Loucy (cell line): ENCODE measurements around the gene ZBTB20.

Experiments
- H2AFZ ChIP-seq: fragments of 200-600 bp; sonication (generic); 2 replicates; pipeline ENCODE4 v1.6.0; 2016; ENCODE audit warnings: antibody characterized with exemption, mild to moderate bottlenecking, low read length, moderate library complexity
- H3F3A ChIP-seq: fragments of 200-600 bp; 2 replicates; pipeline ENCODE4 v1.6.0; 2016; ENCODE audit warnings: antibody characterized with exemption, low read depth, mild to moderate bottlenecking
- H3K27me3 ChIP-seq: fragments of 200-600 bp; sonication (generic); 2 replicates; pipeline ENCODE4 v1.6.1; 2014; ENCODE audit warnings: low read length, mild to moderate bottlenecking; ENCODE audit not compliant: insufficient read depth, poor library complexity, severe bottlenecking
- H3K36me3 ChIP-seq: fragments of 200-600 bp; sonication (generic); 2 replicates; pipeline ENCODE4 v1.6.1; 2016; ENCODE audit warnings: low read length; ENCODE audit not compliant: insufficient read depth
- H3K4me1 ChIP-seq: fragments of 200-600 bp; sonication (generic); 2 replicates; pipeline ENCODE4 v1.5.1; 2014; ENCODE audit warnings: low read length, mild to moderate bottlenecking; ENCODE audit not compliant: insufficient read depth, poor library complexity, severe bottlenecking
- H3K4me2 ChIP-seq: fragments of 200-600 bp; sonication (generic); 2 replicates; pipeline ENCODE4 v1.6.0; 2014; ENCODE audit warnings: antibody characterized with exemption, low read length, low read depth, mild to moderate bottlenecking; ENCODE audit not compliant: poor library complexity, severe bottlenecking
- H3K4me3 ChIP-seq: fragments of 200-600 bp; sonication (generic); 2 replicates; pipeline ENCODE4 v1.5.1; 2014; ENCODE audit warnings: low read length, mild to moderate bottlenecking, mixed read lengths; ENCODE audit not compliant: poor library complexity, severe bottlenecking
- H3K79me2 ChIP-seq: fragments of 200-600 bp; sonication (generic); 2 replicates; pipeline ENCODE4 v1.6.1; 2014; ENCODE audit warnings: low read length; ENCODE audit not compliant: insufficient read depth
- H3K9ac ChIP-seq: fragments of 200-600 bp; sonication (generic); 2 replicates; pipeline ENCODE4 v1.6.0; 2014; ENCODE audit warnings: mild to moderate bottlenecking, low read depth, low read length, moderate library complexity; ENCODE audit not compliant: poor library complexity, severe bottlenecking
- H3K9me2 ChIP-seq: fragments of 200-600 bp; sonication (generic); replicated peaks from 2 replicates; pipeline ENCODE4 v1.6.1; 2016; ENCODE audit warnings: low read depth, low read length, mixed read lengths
- H3K9me3 ChIP-seq: fragments of 200-600 bp; sonication (generic); 2 replicates; pipeline ENCODE4 v1.6.1; 2014; ENCODE audit warnings: mild to moderate bottlenecking, antibody characterized with exemption, low read length, low read depth; ENCODE audit not compliant: insufficient read depth
- H4K20me1 ChIP-seq: fragments of 200-600 bp; sonication (generic); 2 replicates; pipeline ENCODE4 v1.6.0; 2014; ENCODE audit warnings: antibody characterized with exemption, low read length, mild to moderate bottlenecking; ENCODE audit not compliant: insufficient read depth, poor library complexity, severe bottlenecking
- EZH2phosphoT487 ChIP-seq: fragments of 200-600 bp; IDR thresholded peaks from 2 replicates; pipeline ENCODE4 v1.6.1; 2018; ENCODE audit warnings: antibody characterized with exemption, mild to moderate bottlenecking, moderate library complexity, borderline replicate concordance
- TF ChIP-seq, protein P1 (sequence below): fragments of 200-600 bp; sonication (generic); conservative IDR thresholded peaks from 2 replicates; pipeline ENCODE4 v1.5.1; 2014; ENCODE audit warnings: mild to moderate bottlenecking, antibody characterized with exemption, low read length

The ZBTB20 gene

DNA sequence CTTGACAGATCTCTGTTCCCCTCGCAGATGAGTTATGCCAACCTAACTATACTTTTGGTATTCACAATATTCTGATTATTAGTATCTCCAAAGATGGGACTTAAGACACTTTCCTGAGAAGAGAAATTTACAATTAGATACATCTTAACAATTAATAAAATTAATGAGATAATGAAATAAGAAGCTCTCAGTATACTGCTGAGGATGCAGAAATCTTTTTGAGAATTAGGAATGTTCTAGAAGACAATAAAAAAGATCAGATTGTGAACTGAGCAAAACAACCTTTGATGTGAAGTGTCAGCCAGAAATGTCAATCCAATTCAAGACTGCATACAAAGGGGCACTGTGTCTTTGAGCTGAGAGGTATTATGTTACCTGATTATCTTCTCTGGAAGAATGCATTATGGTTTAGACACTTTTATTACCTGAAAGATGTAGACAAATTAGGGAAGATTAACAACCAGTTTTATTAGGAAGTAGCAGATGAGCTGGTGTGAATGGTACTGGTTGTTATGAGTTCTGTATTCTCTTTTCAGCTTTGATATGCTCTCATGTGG, 590.4 kb downstream of the ZBTB20 start:
- H3K9me2 ChIP-seq: no peaks in the 10 kb centered on the region
- H4K20me1 ChIP-seq: no peaks in the 10 kb centered on the region
- H3K36me3 ChIP-seq: no peaks in the 10 kb centered on the region
- H3K9ac ChIP-seq: no peak overlapping the region
- no peaks in the 10 kb centered on the region for H3K79me2 ChIP-seq
- H3K4me3 ChIP-seq: no peak overlapping the region
- no peak overlapping the region for H2AFZ ChIP-seq
- peaks cover 4% of the 10 kb centered on the region for H3K4me1 ChIP-seq
- no peaks in the 10 kb centered on the region for H3K9me3 ChIP-seq
- no peak overlapping the region for H3K4me2 ChIP-seq
- TF ChIP-seq EZH2phosphoT487: no peak
- TF ChIP-seq, protein P1, sequence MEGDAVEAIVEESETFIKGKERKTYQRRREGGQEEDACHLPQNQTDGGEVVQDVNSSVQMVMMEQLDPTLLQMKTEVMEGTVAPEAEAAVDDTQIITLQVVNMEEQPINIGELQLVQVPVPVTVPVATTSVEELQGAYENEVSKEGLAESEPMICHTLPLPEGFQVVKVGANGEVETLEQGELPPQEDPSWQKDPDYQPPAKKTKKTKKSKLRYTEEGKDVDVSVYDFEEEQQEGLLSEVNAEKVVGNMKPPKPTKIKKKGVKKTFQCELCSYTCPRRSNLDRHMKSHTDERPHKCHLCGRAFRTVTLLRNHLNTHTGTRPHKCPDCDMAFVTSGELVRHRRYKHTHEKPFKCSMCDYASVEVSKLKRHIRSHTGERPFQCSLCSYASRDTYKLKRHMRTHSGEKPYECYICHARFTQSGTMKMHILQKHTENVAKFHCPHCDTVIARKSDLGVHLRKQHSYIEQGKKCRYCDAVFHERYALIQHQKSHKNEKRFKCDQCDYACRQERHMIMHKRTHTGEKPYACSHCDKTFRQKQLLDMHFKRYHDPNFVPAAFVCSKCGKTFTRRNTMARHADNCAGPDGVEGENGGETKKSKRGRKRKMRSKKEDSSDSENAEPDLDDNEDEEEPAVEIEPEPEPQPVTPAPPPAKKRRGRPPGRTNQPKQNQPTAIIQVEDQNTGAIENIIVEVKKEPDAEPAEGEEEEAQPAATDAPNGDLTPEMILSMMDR: no peak
- no peaks in the 10 kb centered on the region for H3K27me3 ChIP-seq
- no peaks in the 10 kb centered on the region for H3F3A ChIP-seq

- Histone ChIP-seq H3K27me3 (no peaks in the 10 kb centered on the region), H3F3A (no peaks in the 10 kb centered on the region), H3K9ac (no peak overlapping the region), H3K79me2 (no peaks in the 10 kb centered on the region), H3K4me1 (no peaks in the 10 kb centered on the region), H3K4me3 (no peak overlapping the region), H4K20me1 (no peaks in the 10 kb centered on the region), H3K4me2 (no peak overlapping the region), H2AFZ (no peak overlapping the region), H3K9me3 (no peaks in the 10 kb centered on the region), H3K36me3 (no peaks in the 10 kb centered on the region), H3K9me2 (no peaks in the 10 kb centered on the region)
- TF ChIP-seq EZH2phosphoT487: no peak
- TF ChIP-seq, protein P1: no peak
Measured at GRCh38 chr3:114554731-114555130, 592.4 kb downstream of the ZBTB20 start.

GRCh38 chr3:114553949-114554593, 593.0 kb downstream of the ZBTB20 start:
- Histone ChIP-seq H3K27me3 (no peaks in the 10 kb centered on the region), H2AFZ (no peak overlapping the region), H3K9ac (no peak overlapping the region), H3K36me3 (no peaks in the 10 kb centered on the region), H3K4me1 (no peaks in the 10 kb centered on the region), H3K9me3 (no peaks in the 10 kb centered on the region), H3K9me2 (no peaks in the 10 kb centered on the region), H3K4me3 (no peak overlapping the region), H3K4me2 (no peak overlapping the region), H4K20me1 (no peaks in the 10 kb centered on the region), H3F3A (no peaks in the 10 kb centered on the region), H3K79me2 (no peaks in the 10 kb centered on the region)
- TF ChIP-seq EZH2phosphoT487: no peak
- TF ChIP-seq, protein P1: no peak
